HG02763 (cell line): Measurements from ENCODE around the gene MIAT.
A peak's percentile ranks its signal among the peaks of the same experiment; 100 is the strongest.

Source experiments
- ATAC-seq: cut with Tn5 transposase; IDR thresholded peaks from one replicate; pipeline ENCODE4 v1.9.1; 2021; ENCODE audit warnings: mild to moderate bottlenecking, moderate library complexity; ENCODE audit not compliant: unreplicated experiment

Gene MIAT

DNA sequence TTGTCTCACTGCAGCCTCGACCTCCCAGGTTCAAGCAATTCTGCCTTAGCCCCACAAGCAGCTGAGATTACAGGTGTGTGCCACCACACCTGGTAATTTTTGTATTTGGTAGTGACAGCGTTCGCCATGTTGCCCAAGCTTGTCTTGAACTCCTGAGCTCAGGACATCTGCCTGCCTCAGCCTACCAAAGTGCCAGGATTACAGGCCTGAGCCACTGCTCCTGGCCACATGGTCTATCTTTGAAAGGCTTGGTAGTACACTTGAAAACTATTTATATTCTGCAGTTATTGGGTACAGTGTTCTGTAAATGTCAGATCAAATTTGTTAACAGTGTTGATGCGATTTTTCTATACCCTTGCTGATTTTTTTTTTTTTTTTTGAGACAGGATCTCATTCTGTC is 26.1 kb upstream of the MIAT start:
- no peak for ATAC-seq

GRCh38 chr22:26632422-26633155 is 24.8 kb upstream of the MIAT start:
- ATAC-seq, result no peak

- no peak for ATAC-seq
These were observed 23.2 kb upstream of the MIAT start for GRCh38 chr22:26634189-26634588.

GRCh38 chr22:26635117-26635516 is 22.3 kb upstream of the MIAT start:
- ATAC-seq, result no peak

GRCh38 chr22:26636296-26636695 is 21.1 kb upstream of the MIAT start:
- ATAC-seq, result no peak

GRCh38 chr22:26642465-26643417 is 14.6 kb upstream of the MIAT start:
- no peak for ATAC-seq

DNA sequence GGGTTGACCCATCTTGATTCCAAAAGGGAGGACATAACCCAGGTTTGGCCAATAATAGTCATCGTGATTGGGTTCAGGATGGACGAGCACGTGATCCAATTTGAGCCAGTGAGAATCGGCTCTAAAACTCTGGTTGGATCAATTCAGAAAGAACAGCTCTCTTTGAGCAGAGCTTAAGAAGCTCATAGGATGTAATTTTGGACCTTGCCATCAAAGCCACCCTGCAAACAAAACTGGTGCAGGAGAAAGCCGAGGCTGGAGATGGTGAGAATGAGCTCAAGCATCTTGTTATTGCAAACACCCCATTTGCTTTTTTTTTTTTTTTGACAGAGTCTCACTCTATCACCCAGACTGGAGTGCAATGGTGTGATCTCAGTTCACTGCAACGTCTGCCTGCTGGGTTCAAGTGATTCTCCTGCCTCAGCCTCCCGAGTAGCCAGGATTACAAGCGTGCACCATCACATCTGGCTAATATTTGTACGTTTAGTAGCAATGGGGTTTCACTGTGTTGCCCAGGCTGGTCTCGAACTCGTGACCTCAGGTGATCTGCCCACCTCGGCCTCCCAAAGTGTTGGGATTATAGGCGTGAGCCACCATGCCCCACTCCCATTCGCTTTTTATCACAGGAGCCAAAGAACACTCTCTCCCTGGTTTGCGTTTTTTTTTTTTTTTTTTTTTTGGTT is 13.8 kb upstream of the MIAT start:
- no peak for ATAC-seq

DNA sequence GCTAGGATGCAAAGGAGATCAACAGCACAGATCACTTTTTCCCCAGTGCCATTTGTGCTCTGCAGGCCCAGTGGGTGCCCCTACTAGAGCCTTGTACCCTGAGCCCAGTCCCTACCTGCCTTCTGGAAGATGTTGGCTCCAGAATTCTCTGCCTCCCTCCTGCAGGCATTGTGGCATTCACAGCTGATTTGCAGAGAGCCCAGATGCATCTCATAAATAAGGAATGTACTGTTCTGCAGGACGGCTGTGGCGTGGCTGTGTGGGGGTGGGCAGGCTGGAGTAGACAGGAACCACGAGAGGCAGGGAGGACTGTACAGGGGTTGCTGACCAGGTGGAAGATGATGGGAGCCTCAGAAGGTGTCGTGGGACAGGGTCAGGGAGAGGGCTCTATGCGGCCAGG is 11.2 kb upstream of the MIAT start:
- no peak for ATAC-seq

DNA sequence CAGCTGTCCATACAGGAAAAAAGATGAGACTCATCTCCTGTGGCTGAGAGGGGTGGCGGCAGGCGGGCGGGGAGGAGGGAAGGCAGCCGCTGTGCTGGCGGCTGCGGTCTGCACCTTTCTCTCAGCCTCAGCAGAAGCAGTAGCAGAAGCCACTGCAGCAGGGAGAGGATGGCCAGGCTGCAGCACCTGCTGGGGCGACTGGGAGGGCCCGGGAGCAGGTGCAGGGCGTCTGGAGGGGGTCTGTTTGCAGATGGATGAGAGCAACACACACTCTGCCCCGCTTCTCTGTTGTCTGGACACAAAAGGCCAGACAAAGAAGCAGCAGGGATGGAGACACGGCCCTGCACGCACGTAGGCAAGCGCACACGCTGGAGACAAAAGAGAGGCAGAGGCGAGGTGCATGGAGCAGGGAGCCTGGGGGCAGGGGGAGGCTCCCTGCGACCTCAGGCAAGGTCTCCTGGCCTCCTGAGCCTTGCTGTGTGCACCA is 9.3 kb upstream of the MIAT start:
- no peak for ATAC-seq

GRCh38 chr22:26648528-26649388 is 8.6 kb upstream of the MIAT start:
- ATAC-seq, result no peak

DNA sequence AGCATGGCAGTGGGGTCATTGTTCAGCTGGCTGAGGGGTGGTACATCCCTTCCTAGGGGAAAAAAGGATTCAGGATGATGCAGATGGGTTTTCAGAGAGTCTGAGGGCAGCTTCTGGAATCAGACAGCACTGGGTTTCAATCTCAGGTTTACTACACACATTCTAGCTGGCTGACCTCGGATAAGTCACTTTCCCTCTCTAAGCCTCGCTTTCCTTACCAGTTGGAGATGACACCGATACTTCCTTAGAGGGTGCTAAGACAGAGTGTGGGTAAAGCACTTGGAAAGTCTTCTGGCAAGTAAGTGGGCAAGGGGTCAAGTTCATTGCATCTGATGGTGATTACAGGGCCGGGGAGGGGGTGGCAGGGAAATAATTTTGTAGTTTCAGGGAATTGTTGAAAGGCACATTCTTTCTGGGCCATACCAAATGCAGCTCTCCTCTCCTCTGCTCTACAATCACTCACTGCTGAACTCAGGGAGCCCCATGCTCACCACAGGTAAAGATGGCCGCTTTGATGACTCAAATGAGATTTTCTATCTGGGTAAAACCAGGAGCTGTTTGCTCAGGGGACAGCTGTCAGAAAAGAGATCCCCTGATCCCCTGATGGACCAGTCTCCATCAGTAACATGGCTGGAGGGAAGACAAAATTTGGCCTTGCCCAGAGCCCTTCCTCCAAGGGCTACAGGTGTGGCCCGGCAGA is 6.5 kb upstream of the MIAT start:
- no peak for ATAC-seq

DNA sequence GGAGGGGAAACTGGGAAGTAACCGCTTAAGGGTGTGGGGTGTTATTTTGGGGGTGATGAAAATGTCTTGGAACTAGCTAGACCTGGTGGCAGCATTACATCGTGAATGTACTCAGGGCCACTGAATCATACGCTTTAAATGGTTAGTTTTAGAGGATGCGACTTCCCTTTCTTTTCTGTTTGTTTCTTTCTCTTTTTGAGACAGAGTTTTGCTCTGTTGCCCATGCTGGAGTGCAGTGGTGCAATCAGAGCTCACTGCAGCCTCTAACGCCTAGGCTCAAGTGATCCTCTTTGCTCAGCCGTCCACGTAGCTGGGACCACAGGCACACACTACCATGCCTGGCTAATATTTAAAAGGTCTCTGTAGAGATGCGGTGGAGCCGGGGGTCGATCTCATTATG is 5.6 kb upstream of the MIAT start:
- ATAC-seq, result no peak

- ATAC-seq, result no peak
These were observed 773 bp downstream of the MIAT start for GRCh38 chr22:26658161-26658560.

- peak; percentile 56 for ATAC-seq
These were observed 1.5 kb downstream of the MIAT start for GRCh38 chr22:26658671-26659478.

DNA sequence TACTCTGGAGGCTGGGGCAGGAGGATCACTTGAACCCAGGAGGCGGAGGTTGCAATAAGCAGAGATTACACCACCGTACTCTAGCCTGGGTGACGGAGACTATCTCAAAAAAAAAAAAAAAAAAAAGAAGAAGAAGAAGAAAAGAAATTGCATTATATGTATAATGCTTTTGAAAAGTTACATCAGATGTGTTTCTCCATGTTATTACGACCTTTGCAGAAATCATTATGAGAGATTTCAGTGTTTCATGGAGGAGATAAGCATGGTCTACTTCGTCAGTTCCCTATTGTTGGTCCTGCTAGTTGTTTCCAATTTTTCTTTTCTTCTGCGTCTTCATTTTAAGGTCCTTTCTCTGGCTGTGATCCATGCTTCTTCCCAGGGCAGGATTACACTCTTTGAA is 3.0 kb downstream of the MIAT start:
- ATAC-seq, result no peak

- ATAC-seq, result no peak
These were observed 3.7 kb downstream of the MIAT start for GRCh38 chr22:26660961-26661578.

GRCh38 chr22:26662160-26662559 is 4.8 kb downstream of the MIAT start:
- ATAC-seq, result no peak

DNA sequence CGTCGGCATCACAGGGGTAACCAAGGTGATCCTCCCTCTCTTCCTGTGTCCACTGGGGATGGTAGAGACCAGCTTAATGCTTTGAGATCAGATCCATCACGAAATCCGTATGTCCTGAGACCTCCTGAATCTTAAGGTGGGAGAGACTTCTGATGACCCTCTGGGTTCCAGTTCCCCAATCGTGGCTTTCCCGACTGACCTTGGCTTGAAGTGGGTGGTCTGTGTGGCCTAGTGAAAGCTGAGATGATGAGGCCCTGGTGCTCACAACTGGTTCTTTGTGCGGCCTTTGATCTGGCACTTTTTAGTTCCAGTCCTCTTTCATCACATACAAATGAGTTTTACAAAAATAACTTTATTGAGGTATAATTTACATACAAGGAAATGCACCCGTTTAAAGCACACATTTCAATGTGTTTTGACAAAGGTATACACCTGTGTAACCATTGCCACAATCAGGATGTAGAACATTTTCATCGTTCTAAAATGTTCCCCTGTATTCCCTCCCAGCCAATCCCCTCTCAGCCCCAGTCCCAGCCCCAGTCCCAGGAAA is 6.1 kb downstream of the MIAT start:
- no peak for ATAC-seq
